ENCODE results near the gene TMEM170A.
"Not testable (repeated sequence)": the region's sequence is repeated elsewhere in the genome, so short reads cannot be mapped to it uniquely, and the experiment has no call there.

Gene TMEM170A

DNA sequence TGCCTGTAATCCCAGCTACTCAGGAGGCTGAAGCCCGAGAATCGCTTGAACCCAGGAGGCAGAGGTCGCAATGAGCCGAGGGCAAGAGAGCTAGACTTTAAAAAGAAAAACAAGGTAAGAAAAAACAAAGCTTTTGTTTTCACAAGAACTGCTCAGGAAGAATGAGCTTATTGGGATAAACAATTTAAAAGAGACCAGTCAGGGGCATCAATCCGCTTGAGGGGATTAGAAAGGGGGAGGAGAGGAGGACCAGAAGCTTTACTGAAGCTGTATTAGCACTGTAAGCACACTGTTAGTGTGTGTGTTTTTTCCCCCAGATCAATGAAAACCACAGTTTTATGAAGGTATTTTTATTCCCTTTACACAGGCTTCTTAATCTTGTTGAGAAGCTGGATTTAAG lies 8.8 kb downstream of the TMEM170A start:
- no peak for DNase-seq (ENCODE audit: low read depth, low spot score)

DNA sequence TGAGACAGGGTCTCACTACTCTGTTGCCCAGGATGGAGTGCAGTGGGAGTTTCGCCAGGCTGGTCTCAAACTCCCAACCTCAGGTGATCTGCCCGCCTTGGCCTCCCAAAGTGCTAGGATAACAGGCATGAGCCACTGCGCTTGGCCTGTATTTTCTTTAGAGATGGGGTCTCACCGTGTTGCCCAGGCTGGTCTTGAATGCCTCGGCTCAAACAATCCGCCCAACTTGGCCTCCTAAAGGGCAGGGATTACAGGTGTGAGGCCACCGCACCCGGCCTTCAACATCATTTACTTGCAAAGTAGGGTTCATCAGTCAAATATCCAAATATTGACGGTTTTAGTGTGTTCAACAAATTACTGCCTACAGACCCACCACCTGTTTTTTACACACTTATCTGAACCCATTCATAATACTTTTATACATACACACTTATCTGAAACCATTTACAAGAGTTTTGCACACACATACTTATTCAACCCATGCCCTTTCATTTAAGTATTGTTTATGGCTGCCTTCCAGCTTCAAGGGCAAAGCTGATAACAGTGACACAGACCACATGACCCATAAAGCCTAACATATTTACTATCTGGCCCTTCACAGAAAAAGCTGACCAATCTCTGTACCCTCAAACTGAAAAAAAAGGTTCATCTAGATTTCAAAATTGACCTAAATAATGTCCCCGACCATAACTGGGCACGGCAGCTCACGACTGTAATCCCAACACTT lies 11.9 kb downstream of the TMEM170A start:
- no peak for DNase-seq (ENCODE audit: low read depth, low spot score)

DNA sequence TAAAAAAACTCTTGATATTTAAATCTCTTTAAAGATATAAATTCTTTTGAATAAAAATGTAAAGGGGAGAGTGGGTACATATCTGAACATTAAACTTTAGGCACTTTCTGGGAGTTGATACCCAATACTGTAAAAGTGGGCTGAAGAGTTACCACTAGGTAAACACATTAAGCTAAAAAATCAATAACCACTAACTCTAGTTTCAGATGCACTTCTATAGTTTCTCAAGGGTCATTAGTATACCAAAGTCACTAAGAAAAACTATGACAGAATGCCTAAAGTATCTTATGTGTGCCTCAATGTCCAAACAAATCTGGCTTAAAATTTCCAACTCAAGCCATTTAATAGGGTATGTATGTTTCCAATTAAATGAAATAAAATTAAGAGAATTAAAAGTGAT lies 18.1 kb downstream of the TMEM170A start:
- no peak for DNase-seq (ENCODE audit: low read depth, low spot score)

DNA sequence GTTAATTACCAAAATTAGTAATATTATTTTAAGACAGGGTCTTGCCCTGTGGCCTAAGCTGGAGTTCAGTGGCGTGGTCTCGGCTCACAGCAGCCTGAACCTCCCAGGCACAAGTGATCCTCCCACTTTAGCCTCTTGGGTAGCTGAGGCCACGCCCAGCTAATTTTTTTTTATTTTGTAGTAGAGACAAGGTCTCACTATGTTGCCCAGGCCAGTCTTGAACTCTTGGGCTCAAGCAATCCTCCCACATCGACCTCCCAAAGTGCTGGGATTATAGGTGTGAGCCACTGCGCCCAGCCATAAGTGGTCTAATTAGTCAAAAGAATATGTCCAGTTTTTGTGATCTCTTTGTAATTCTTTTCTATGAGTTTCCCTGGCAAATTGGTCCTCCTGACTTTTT lies 19.2 kb downstream of the TMEM170A start:
- no peak for DNase-seq (ENCODE audit: low read depth, low spot score)

DNA sequence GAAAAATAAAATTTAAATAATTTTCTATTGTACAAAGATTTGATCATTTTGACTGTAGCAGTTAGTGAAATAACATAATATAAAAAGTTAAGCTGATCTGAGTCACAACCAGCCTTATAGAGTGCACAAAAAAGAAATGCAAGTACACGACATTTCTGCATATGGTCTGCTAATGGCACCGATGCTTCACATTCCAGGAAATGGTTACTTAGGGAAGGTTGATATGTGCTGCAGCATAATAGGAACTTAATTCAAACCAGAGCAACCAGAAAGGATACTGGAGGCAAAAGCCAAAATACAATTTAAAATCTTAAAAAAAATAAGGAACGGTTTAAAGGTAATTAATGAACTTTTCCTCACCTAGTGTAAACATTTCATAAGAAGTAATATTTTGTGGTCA lies 21.2 kb downstream of the TMEM170A start:
- DNase-seq (ENCODE audit: low read depth, low spot score), result no peak

DNA sequence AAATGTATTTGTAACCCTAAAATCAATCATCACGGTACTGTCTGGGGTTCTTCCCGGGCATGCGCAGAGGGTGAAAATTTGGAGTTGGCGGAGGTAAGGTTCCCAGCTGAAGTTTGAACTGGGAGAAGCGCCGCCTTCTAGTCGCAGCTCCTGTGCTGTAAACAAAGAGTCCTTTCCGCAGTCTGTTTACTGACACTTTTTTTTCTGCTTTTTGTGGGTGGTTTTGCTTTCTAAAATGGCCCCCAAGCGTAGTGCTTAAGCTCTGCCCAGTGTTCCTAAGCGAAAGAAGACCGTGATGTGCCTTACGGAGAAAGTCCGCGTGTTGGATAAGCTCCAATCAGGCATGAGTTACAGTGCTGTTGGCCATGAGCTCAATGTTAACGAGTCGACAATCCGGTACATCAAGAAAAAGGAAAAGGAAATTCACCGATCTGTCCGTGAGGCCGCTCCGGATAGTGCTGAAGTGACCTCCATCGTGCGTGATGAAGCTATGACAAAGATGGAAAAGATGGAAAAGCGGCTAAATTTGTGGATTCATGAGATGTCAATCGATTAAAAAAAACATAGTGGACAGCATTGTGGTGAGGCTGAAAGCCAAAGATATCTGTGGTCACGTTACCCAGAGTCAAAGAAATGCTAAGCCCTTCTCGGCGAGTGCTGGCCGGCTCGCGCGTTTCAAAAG lies 30.6 kb downstream of the TMEM170A start:
- peak; percentile 84 for DNase-seq (ENCODE audit: low read depth, low spot score)

DNA sequence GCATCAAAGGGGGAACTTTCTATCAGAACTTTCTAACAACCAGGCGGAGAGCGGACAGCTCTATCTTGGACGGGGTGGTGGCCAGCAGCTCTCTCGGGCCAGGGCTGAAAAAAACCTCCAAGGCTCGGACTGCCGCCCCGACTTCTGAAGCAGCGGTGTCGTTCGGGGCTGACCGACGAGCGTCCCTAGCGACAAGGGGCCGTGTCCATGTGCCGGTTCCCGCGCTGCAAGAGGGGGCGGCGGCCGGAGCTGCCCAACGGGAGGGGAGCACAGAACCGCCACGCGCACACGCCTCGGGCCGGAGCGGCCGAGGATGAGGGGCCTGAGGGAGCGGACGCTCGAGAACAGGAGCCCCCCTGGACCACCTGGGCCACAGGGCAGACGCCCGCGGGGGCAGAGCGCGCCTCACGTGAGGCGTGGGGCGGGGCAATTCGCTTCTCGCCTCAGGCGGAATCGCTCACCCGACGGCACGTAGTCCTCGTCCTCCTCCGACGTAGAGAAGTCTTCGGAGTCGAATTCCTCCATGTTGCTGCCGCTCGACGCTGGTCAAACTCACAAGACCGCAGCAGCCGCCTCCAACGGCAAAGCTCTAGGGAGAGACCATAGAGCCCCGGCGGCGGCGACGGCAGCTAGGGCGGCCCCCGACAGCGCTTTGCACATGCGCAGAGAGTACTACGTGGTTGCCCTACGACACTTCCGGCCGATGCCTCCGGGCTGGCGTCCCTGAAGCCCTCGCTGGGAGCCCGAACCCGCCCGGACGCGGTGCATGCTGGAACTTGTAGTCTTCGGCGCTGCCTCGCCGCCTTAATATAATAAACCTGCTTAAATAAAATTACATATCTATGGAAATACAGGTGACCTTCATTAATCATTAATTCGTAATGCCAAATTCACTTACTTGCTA lies 31.4 kb downstream of the TMEM170A start, which contains the start of gene CFDP1:
Gene CFDP1 (minus strand): TSS at position 676 of the 904 bp plus-strand sequence. CDS start 151 bp downstream, at position 525.
- peak; percentile 89 for DNase-seq (ENCODE audit: low read depth, low spot score)

DNA sequence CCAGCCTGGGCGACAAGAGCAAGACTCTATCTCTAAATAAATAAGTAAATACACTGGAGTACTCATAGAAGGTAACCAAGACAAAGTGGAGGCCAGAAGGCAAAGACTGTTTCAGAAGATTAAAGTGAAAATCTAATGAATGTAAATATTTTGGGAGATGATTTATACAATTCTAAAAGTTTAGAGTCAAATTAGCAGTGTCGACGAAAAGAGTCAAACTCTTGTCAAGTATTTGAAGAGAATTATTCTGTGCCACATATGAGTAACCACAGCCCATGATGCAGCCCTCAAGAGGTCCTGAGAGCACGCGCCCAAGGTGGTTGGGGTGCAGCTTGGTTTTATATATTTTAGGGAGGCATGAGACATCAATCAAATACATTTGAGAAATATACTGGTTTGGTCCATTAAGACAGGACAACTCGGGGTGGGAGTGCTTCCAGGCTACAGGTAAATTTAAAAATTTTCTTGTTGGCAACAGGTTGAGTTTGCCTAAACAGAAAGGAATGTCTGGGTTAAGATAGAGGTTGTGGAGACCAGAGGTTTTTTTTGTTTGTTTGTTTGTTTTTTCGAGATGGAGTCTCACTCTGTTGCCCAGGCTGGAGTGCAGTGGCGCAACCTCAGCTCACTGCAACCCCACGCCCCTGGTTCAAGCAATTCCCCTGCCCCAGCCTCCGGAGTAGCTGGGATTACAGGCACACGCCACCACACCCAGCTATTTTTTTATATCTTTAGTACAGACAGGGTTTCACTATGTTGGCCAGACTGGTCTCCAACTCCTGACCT lies 34.7 kb downstream of the TMEM170A start:
- no peak for DNase-seq (ENCODE audit: low read depth, low spot score)

DNA sequence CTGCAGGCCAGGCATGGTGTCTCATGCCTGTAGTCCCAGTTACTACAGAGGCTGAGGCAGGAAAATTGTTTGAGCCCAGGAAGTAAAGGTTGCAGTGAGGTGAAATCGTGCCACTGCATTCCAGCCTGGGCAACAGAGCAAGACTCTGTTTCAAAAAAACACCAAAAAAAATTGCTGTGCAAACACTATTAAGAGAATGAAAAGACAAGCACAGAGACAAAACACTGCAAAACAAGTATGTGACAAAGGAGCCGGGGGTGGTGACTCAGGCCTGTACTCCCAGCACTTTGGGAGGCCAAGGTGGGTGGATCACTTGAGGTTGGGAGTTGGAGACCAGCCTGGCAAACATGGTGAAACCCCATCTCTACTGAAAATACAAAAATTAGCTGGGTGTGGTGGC lies 38.0 kb downstream of the TMEM170A start:
- not testable (repeated sequence) for DNase-seq (ENCODE audit: low read depth, low spot score)

DNA sequence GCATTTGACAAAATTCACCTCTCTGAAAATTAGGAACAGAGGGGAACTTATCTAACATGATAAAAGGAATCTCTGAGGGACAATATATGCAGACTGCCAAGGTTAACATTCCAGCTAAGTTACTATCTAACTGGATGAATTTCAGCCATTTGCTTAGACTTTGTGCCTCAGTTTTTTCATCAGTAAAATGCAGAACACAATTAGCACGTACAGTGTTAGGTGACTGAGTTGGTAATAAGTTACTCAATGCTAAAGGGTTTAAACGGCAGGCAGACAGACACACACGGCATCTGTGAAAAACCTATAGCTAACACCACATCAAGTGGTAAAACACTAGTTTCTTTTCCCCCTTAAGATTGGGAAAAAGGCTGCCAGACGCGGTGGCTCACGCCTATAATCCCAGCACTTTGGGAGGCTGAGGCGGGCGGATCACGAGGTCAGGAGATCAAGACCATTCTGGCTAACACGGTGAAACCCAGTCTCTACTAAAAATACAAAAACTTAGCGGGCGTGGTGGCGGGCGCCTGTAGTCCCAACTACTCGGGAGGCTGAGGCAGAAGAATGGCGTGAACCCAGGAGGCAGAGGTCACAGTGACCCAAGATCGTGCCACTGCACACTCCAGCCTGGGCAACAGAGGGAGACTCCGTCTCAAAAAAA lies 40.3 kb downstream of the TMEM170A start:
- not testable (repeated sequence) for DNase-seq (ENCODE audit: low read depth, low spot score)

DNA sequence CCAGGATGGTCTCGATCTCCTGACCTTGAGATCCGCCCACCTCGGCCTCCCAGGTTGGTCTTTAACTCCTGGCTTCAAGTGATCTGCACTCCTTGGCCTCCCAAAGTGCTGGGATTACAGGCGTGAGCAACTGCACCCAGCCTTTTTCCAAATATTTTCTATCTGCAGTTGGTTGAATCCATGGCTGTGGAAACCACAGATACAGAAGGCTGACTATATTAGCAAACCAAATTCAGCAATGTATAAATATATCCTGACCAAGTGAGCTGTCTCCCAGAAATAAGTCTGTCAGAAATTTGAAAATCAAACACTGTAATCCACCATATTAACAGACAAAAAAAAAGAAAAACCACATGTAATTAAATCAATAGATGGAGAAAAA lies 40.8 kb downstream of the TMEM170A start:
- no peak for DNase-seq (ENCODE audit: low read depth, low spot score)

DNA sequence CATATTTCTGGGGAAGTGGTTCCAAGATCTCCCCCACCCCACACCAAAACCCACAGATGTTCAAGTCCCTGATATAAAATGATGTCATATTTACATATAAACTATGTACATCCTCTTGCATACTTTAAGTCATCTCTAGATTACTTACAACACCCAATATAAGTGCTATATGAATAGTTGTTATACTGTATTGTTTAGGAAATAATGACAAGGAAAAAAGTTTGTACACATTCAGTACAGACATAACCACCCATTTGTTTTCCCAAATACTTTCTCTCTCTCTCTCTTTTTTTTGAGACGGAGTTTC lies 42.7 kb downstream of the TMEM170A start:
- DNase-seq (ENCODE audit: low read depth, low spot score), result no peak

DNA sequence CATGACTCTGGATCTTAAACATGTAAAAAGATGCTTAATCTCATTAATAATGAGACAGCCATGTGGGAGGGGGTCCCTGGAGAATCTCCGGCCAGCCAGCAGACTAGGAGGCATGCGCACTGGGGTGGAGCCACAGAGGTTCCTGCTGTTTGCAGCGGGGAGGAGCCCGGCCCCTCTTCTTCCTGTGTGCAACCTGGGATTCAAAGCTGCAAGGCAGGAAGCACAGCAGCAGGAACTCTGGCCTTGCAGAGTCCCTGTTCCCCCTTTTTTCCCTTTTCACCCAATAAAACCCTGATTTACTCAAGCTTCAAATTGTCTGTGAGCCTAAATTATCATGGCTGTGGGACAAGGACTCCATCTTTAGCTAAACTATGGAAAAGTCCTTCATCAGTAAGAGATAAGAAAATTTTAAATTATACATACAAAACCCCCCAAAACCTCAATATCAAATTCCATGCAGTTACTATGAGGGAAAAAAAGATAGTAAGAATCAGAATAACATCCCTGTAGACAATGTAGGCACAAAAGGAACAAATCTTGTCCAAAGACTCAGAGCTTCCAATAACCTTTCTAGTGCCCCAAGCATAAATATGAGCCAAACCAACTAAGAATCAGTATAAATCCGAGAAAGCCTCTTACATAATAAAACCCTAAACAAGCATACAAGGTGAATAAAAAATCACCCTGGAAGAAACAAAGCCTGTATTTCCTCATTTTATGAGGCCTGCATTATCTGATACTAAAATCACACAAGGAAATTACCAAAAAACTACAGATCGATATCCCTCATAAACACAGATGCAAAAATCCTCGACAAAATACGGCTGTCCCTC lies 43.3 kb downstream of the TMEM170A start:
- peak; percentile 24 for DNase-seq (ENCODE audit: low read depth, low spot score)

DNA sequence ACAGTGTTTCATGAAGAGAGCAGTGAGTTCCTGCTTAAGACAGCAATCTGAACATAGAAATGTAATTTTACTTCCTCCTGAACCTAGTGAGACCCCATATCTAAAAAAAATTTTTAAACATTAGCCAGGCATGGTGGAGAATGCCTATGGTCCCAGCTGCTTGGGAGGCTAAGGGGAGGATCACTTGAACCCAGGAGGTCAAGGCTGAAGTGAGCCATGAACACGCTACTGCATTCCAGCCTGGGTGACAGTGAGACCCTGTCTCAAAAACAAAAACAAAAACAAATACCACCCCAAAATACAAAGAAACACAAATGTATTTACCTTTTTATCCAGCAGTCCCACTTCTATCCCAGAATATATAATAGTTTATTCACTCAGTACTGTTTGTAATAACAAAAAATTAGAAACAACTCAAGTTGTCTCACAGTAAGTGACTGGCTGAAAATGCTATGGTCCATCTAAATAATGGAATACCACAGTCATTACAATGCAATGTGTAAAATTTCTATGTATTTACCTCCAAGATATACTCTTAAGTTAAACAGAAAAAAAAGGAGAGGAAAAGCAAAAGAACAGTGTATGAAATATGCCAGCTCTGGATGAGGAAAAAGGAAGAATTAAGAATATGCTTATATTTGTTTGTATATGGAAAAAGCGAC lies 47.5 kb downstream of the TMEM170A start:
- DNase-seq (ENCODE audit: low read depth, low spot score), result no peak

DNA sequence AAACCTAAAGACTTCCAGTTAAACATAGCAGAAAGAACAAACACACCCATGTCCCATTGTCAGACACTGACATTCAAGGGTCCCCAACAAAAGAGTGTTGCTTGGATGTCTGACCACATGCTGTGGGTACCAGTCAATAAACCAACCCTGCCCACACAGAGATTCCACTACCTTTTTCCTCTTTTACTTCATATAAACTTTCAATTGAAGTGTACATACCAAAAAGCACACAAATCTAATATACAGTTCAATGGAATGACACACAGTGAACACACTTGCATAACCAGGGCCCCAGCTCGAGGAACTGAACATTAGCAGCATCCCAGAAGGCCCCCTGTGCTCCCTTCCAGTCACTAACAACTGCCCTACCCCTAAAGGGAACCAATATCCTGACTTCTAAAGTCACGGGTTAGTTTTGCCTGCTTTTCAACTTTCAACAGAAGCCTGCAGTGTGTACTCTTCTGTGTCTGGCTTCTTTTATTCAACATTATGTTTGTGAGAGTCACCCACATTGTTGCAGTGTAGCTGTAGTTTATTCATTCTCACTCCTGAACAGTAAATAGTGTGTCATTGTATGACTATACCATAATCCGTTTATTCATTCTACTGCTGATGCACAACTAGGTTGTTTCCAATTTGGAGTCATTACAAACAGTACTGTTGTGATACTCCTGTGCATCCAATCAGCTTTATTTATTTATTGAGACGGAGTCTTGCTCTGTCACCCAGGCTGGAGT lies 49.2 kb downstream of the TMEM170A start:
- DNase-seq (ENCODE audit: low read depth, low spot score), result no peak

DNA sequence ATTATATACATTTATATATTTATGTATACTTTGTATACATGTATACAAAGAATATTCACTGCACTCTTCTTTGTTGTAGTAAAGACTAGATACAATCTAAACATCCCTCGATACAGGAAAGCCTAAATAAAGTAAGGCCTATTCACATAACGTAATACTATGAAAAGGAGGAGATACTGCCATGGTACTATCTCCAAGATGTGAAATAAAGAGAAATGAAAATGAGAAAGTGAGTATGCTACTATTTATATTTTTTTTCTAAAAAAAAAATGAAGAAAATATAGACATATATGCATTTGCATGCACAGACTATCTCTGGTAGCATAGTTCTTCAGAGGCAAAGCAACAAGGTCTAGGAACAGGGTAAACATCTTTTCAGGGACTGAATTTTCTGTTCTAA lies 50.5 kb downstream of the TMEM170A start:
- DNase-seq (ENCODE audit: low read depth, low spot score), result no peak

DNA sequence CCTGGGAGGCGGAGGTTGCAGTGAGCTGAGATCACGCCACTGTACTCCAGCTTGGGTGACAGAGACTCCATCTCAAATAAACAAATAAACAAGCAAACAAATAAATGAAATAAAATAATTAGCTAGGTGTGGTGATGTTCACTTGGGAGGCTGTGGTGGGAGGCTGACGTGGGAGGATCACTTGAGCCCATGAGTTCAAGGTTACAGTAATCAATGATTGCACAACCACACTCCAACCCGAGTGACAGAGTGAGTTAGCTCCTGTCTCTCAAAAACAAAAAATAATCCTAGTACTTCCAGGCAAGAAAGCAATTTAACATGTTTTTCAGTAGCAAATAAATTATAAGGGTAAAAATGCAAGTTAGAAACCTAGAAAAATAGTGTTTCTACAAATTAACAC lies 57.5 kb downstream of the TMEM170A start:
- no peak for DNase-seq (ENCODE audit: low read depth, low spot score)

DNA sequence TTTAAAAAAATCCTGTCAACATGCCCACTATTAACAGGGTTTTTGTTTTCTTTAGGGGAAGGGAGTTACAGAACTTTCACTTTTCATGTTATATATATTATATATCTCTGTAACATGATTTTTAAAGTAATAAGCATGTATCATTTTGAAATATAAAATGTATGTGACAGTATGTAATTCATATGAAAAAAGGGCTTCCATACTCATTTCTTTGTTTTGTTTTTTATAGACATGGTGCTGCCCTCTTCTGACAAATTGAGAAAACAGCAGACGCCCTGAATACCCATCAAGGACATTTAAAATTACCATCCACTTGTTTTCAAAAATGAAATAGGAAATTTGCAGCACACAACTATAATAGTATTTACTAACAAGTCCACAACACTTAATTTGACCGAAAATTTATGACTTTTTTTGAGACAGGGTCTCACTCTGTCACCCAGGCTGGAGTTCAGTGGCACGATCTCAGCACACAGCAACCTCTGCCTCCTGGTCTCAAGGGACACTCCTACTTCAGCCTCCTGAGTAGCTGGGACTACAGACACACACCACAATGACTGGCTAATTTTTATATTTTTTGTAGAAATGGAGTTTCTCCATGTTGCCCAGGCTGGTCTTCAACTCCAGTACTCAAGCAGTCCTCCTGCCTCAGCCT lies 61.5 kb downstream of the TMEM170A start:
- DNase-seq (ENCODE audit: low read depth, low spot score), result no peak
